Activated CD8-positive, alpha-beta memory T cell treated with anti-CD3 and anti-CD28 coated beads for 48 hours (primary cell): ENCODE results near the gene CRB1.

Experiments
- DNase-seq, 3 experiments: peaks; one replicate each; pipeline ENCODE4 v3.0.0-alpha.2; 2020; ENCODE audit warnings: low read depth in 2 of 3, low spot score in 2 of 3

Gene CRB1

DNA sequence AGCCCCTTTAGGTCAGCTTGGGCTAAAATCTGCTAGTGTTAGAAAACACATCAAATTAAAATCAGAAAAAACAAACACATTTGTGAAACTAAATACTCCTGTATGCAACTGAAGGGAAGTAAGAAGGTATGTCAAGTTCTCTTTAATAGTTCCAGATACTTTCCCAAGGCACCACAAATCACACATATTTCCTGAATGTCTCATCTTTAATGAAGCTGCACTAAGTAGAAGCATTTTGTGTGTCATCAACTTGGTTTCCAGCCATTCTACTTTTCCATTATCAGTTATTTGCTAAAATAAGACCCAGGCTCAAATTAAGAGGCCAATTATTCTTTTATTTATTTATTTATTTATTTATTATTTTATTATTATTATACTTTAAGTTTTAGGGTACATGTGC, 34.7 kb downstream of the CRB1 start:
- DNase-seq: no peak

DNA sequence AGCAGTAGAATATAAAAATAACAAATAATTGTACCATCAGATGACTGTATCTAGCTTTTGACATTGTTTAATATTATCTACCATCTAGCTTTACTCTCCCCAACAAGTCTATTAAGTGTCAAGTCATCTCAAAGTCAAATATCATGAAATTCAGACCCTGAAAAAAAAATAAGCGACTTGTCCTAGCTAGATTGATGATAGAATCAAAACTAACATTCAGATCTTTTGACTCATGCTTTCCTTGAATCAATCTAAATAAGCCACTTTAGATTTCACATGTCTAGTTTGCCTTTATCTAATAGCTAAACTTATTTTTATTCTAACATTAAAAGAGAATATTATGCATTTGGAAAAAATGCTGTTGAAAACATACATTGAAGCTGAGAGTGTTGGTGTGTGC, 35.4 kb downstream of the CRB1 start:
- no peak for DNase-seq

DNA sequence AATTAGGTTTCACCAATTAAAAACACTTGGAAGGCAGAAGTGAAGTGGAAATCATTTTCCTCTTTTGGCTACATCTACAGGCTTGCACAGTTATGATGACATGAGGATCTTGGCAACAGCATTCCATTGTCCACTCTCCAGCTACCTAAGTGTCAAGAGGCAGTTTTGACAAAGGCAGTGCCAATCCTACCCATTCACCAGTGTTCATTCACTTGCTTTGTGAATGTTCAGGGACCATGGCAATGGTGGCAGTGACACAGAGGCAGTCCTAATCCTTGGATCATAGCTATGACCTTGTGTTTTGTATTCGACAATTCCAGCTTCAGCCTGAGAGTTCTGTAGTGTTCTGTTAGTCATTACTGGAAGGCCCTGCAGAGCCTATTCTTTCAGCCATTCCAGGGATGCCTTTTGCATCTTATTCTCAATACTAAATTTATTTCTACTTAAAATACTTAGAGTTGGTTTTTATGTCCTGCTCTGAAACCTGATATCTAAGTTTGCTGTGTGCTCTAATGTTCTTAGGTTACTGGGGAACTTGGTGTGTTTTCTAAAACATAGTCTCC, 36.7 kb downstream of the CRB1 start:
- DNase-seq: no peak

DNA sequence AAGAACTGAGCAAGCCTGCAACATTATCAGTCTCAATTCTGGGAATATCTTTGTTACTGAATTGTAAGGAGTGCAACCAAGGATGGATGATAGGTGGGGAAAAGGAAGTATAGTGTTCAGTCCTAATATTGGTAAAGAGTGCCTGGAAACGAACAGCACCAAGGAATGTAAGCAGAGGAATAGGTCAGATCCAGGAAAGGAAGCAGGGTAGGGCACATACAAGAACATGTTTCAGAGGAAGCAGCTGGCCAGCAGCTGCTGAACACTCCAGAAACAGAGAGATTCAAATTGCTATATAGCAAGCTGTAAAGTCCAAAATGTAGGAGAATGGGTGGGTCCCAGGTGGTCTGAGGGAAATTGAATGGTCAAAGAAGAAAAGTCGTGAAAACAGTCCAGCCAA, 37.9 kb downstream of the CRB1 start:
- no peak for DNase-seq

DNA sequence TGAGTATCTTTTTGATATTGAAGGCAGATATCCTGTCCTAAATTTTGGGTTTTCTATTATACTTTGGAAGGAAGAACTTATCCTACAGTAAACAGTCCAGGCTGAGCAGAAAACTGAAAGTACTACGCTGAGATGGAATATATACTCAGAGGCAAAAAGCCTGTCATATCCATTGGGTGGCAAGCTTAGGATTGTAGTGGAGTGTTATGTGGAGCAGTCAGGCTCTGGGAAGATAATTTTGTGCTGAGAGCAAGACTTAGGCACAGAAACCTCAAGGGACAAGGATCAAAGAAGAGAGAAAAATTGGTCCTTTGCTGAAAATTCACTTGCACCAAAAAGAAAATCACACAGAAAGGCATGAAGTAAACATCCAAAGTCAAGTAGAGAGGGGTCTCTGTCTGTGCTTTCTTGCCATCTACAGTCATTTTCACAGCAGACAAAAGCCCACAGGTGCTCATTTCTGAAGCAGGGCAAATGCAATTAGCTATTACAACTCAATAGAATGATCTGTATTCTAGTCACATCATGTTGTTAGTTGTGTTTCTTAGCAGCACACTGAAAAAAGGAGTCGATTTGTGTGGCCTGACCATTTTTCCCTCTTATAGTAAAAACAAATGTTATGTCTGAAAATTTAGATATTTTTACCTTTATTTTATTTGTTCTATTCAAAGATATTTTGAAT, 38.5 kb downstream of the CRB1 start:
- DNase-seq: no peak

DNA sequence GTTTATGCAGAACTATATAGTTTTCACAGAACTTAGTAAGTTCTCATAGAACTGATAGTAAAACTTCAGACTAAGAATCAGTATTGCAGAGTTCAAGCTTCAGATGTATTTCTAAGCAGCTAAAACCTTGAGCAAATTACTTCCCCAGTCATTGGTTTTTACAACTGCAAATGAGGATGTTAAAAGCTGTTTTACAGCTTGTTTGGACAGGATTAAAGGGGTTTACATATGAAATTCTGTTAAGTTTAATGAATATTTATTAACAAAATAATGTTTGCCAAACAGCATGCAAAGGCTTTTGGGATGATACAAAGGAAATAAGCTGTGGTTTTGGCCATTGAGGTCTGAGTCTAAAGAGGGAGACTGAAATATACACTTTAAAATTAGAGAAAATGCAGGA, 39.1 kb downstream of the CRB1 start:
- no peak for DNase-seq

DNA sequence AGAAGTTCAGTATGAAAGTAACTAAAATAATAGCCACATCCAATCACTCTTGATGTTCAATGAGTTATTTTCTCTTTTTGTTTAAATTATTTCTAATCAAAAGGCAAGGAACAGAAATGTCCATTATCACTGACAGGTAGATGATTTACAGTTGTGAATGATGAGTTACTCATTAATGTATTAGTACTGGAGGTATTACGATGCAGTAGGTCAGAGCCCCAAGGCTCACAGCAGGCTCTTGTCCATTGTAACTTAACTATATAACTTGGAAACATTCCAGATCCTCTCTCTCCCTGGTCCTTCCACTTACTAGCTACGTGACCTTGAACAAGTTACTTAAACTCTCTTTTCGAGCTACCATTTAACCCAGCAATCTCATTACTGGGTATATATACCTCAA, 39.5 kb downstream of the CRB1 start:
- DNase-seq: no peak

DNA sequence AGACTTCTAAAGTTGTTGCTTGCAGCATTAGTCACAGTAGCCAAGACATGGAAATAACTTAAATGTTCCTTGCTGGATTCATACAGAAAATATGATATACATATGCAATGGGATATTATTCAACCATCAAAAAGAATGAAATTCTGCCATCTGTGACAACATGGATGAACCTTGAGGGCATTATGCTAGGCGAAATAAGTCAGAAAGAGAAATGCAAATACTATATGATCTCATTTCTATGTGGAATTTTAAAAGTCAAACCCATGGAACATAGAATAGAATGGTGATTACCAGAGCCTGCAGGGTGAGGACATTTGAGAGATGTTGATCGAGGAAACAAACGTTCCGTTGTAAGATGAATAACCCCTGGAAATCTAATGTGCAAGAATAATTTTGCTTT, 43.0 kb downstream of the CRB1 start:
- DNase-seq: no peak

DNA sequence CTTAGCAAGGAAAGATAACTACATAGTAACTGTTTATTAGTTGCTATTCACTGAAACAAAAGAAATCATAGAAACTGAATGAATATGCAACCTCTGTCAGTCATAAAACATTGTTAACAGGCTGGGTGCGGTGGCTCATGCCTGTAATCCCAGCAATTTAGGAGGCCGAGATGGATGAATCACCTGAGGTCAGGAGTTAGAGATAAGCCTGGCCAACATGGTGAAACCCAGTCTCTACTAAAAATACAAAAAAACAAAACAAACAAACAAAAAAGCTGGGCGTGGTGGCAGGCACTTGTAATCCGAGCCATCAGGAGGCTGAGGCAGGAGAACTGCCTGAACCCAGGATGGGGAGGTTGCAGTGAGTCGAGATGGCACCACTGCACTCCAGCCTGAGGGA, 44.1 kb downstream of the CRB1 start:
- no peak for DNase-seq

DNA sequence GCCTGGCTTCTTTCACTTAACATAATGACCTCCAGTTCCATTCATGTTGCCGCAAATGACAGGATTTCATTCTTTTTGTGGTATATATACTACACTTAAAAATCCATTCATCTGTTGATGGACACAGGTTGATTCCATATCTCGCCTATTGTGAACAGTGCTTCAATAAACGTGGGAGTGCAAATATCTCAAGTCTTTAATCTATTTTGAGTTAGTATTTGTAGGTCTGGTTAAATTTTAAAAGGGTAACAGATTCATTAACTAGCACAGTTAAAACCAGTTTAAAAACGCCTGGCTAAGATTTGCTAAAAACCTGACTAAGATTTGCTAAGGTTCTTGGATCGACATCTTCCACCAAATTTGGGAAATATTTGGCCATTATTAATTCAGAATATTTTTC, 45.7 kb downstream of the CRB1 start:
- DNase-seq: no peak

DNA sequence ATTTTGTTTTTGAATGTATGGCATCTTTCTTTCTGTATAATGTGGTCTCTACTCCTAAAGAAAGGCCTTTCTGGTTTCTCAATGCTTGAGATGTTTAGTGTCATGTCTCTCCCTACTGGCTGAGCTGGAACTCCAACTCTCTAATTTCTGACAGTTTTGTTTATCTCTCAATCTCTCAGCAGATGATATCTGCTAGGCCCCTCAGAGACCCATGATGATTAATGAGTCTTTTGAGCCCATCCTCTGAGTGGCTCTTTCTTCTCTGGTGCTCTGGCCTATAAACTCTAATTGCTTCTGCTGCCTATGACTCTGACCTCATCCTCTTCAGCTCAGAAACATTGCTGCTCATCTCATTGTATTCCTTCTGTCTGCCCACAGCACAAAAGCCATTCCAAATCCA, 46.6 kb downstream of the CRB1 start:
- DNase-seq: no peak

DNA sequence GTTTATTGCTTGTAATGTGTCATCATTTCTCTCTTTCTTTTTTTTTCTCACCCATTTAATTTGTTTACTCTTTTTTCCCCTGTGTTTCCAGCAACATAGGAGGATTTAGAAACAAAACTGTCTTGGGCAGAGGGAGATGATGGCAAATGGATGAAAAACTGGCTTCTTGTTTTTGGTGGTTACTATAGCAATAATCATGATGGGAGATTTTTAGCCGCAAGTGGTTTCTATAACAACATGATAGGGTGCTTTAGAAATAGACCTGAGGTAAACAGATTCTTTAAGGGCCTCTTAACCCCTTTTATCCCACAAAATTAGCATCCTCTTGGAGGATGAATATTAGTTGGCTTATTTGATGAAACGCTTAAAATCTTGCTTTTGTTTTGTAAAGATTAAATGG, 51.6 kb downstream of the CRB1 start:
- no peak for DNase-seq

DNA sequence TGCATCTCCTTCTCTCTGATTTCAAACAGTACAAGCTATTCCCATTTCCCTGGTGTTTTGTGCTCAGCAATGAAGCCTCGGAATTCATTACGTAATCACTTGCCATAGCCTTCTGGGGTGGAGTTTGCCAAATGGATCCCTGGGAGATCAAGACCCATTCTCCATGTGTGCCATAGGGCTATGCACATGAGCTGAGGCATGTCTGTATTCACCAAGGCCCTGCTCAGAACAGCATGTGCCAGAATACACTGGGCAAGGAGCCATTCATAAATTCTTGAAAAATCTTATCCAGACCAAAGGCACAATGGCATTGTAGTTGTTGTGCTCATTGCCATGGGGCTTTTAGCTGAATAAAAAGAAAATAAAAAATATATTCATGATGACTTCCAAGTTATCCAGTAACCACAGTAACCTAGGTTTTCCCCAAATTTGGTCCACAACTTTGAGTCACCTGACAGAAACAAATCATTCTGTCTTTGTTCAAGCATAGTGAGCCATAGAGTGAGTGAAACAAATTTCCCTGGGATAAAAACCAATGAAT, 53.0 kb downstream of the CRB1 start:
- no peak for DNase-seq

DNA sequence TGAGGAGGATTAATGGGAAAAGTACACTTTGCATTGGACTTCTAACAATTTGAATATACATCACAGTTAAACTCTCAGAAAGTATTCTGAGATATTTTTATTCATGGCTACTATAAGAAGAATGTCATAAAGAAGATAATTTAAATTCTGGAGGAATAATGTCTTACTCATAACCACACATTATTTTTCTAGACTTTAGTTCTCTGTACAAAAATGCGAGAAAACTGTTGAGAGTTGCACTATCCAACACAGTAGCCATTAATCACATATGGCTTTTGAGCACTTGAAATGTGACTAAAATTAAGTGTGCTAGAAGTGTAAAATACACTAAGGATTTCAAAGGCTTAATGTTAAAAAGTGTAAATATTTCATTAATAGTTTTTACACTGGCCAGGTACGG, 53.8 kb downstream of the CRB1 start:
- DNase-seq: no peak

DNA sequence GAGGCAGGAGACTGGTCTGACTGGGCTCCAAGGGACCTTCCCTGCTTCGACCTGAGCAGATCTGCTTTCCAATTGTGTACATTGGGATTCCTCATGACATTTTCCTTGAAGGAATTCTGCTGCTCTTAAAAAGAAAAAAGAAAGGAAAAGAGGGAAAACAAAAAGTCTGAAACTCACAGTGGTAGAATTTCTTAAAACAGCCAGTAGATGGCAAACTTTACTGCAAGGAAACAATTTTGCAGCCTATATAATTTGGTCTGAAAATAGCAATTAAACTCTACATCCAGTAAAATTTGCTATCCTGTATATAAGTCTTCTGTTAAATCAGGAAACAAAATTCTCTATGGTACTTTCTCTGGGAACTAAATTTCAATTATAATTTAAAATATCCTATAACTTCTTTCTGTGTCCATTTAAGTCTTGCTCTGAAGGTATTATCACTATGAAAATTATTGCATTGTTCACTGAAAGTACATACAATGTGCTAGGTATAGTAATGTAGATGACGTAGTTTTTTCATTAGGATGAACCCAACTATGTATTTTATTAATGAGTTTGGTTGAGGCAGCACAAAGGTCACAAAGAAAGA, 59.8 kb downstream of the CRB1 start:
- DNase-seq: no peak

DNA sequence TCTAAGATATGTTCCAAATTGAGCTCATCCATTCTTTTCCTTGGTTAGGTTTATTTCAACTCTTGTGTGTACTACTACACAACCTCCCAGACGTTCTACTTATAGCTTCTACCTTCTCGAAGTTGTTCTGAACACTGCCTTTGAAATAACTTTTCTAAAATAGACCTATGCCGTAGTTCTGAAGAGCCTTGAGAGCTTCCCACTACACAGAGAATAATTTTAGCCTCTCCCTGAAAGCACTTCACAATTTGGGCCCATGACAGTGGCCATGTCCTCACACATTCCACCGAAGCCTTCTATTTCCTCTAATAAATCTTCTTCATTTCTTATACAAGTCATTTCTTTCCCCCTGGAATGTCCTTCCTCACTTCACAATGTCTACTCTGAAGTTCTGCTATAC, 62.2 kb downstream of the CRB1 start:
- no peak for DNase-seq

DNA sequence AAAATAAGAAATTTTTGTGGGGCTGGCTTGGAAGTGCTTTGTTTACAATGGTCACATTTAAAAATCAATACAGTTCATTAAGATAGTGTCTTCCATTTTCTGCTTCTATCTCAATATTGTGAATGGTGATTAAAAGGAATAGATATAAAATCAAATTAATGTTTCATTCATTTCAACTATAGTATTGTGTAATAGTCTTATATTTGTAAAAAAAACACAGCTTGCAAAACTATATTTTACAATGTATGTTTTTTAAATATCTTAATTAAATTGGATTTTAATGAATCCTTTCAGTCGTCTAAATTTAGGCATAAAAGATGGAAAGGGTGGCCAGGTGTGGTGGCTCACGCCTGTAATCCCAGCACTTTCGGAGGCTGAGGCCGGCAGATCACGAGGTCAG, 63.5 kb downstream of the CRB1 start:
- no peak for DNase-seq

DNA sequence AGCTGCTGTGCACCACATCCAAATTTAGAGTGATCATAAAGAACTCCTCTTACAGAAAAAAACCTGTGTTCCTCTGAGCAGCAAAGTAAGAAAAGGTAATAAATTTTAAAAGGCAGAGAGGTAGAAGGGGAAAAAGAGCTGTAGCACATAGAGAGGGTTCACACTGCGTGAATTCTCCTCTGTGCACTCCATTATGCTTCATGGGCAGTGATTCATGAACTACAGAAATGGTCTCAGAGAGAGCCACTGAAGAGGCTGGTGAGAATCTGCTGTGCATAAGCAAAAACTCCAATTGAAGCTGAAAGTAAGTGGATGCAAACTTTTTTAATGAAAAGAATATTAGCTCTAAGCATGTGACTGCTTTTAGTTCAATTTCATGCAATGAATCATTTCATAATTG, 65.0 kb downstream of the CRB1 start:
- no peak for DNase-seq

DNA sequence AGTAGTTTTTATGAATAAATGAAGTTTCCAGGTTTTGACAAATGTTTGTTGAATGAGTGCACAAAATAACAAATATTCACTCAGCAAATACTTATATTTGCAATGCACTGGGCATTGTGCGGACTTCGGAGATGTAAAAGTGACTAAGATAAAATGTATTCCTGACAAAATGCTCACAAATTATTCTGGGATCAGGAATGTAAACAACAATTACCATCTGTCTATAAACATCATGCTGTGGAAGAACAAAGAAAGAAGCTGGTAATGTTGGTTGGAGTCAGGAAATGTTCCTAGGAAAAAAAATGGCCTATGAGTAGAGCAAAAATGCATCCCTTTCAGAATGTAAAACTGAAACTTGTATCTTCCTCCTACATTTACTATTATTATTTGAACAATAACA, 68.5 kb downstream of the CRB1 start:
- DNase-seq: no peak

DNA sequence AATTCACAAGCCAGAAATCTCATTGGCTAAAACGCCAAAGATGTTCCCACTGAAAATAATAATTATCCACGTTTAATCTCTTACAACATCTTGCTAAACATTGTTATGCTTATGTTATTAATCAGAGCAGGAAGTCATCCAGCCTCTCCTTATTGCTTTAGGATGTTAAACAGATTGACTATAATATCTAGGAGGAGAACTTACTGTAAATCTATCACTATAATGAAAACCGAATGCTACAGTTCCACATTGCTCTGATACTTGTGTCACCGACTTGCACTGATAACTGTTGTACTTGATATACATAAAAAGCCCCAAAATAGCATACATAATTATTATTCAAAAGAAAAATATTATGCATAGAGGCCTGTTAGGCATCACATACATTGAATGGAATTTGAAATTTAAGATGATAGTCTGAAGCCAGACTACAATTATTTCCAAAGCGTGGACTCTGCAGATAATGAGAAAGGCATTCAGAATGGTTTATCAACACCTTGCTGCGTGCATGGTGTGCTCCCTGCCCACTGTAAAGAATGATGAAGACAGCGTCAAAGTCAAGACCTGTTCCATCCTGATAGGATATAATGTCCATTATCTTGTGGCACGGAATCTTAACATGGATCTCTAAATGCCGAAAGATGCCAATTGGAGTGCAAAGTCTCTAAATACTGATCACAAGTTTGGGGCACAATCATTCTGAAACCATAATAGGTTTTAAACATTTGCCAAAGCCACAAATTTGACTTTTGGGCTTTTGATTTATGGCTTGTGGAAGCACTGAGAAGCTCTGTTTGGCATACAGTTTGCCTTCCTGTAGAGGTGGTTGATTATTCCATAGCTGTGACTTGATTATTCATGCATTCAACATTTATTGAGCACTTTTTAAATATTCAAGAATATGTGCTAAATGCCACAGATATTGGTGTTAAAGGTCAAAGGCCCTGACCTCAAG, 71.3 kb downstream of the CRB1 start:
- no peak for DNase-seq

DNA sequence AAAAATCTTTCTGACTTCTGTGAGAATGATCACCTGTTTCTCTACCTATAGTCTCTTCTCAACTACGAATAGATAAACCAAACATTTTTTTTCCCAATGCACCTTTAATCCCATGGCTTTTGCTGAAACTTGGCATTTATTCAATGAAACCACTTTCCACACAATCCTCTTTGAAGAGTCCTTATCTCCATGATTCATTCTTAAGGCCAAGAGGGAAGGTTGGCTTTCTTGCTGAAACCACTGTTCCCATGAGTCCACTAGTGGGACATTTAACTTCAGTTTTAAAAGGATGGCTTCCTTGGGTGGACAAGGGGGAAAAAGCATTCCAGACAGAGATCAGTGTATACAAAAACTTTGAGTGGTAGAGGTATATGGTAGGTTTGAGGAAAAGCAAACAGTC, 73.6 kb downstream of the CRB1 start:
- DNase-seq: no peak
